ENCODE results near the gene SNX8. TPM values are rescaled to one million over a fixed set of nuclear protein-coding genes. Genes with fewer than 3 reads are reported as not detected.
"Not testable (repeated sequence)": the region's sequence is repeated elsewhere in the genome, so short reads cannot be mapped to it uniquely, and the experiment has no call there.

SNX8 gene
- total RNA-seq, 4 donors from 2014 or later, result 6.4 to 28.1 (median 24.8) TPM

DNA sequence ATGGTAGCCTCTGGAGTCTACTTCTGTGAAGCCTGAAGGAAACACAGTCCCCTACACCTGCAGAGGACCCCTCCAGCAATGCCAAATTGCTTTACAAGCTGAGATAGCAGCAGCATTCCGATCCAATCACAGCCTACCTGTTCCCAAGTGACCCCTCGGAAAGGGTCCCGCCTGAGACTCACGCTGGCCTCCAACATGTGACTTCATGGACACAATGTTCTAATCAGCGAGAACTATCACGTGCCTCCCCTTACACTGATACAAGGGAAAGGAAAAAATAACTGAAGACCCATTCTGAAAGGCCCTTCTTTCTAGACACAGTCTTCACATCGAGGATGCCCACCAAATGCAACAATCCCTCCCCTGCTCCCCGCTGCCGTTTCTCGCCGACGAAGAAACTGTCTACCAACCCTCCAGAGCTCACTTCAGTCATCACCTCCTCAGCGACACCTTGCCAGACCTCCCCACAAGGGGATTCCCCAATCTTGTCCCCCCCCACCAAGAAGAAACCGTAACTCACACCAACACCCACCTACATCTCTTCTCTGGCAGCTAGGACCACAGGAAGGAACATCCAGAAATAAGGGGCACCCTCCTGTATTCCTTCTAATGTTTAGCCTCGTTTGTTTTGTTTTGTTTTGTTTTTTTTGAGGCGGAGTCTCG is 1.8 kb downstream of the SNX8 start:
- Histone ChIP-seq H3K4me3 (no peak overlapping the region), H3K9me3 (no peaks in the 10 kb centered on the region), H3K27ac (no peak overlapping the region), H3K27me3 (no peaks in the 10 kb centered on the region), H3K36me3 (no peaks in the 10 kb centered on the region), H3K4me1 (no peaks in the 10 kb centered on the region)
- TF ChIP-seq POLR2A (IDR thresholded peaks at IDR 0.05) (no peak), CTCF (IDR thresholded peaks at IDR 0.05 in 4 of 5, conservative IDR thresholded peaks at IDR 0.05 in 1 of 5) (no peak)
- no peak for DNase-seq
- in situ Hi-C loops (cut with MboI; ENCODE audit: low sequenced_read_pairs in 4 of 4), result no loop called here
- no peak for ATAC-seq
- intact Hi-C loops (cut with DNase I; ENCODE audit: low total_unique reads), result loop anchor here (5.0 kb wide), 2 partner anchors 80 to 245 kb away; partner anchors contain the start of genes BRAT1, IQCE and MAD1L1

DNA sequence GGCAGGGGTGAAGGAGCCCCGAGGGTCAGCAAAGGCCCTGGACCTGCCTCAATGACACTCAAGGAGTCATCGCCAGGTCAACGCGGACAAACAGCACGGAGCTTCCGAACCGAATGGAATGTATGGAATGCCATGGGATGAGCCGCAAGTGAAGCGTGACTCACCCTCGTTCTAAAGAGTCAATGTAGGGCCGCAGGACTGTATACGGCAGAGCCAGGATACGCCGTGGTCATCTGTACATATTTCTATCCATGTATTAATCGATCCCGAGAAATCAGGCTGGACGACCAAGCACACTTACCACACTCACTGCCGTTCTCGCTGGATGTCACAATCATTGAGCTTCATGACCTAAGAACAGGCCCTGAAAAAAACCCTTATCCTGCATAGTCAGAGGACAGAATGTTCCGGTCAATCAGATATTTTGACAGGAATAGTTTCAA is 4.3 kb downstream of the SNX8 start:
- in situ Hi-C loops (cut with MboI; ENCODE audit: low sequenced_read_pairs in 4 of 4) (no loop called here), intact Hi-C loops (cut with DNase I; ENCODE audit: low total_unique reads) (loop anchor here (5.0 kb wide), 2 partner anchors 78 to 247 kb away; partner anchors contain the start of genes BRAT1, IQCE and MAD1L1)
- H3K27ac ChIP-seq, result no peak overlapping the region

GRCh38 chr7:2307690-2308107 is 6.5 kb downstream of the SNX8 start:
- ATAC-seq, result no peak
- in situ Hi-C loops (cut with MboI; ENCODE audit: low sequenced_read_pairs in 4 of 4), result no loop called here
- TF ChIP-seq POLR2A (IDR thresholded peaks at IDR 0.05), result no peak
- no peak for TF ChIP-seq CTCF (IDR thresholded peaks at IDR 0.05 in 4 of 5, conservative IDR thresholded peaks at IDR 0.05 in 1 of 5)
- H3K27ac ChIP-seq, result no peak overlapping the region
- H3K4me3 ChIP-seq, result no peak overlapping the region
- no peaks in the 10 kb centered on the region for H3K9me3 ChIP-seq
- H3K36me3 ChIP-seq, result no peaks in the 10 kb centered on the region
- DNase-seq, result no peak
- H3K4me1 ChIP-seq, result no peaks in the 10 kb centered on the region
- intact Hi-C loops (cut with DNase I; ENCODE audit: low total_unique reads), result no loop called here
- no peaks in the 10 kb centered on the region for H3K27me3 ChIP-seq

More for the DNA sequence above, 4.3 kb downstream of the SNX8 start:
- Histone ChIP-seq H3K9me3 (no peaks in the 10 kb centered on the region), H3K4me3 (no peak overlapping the region), H3K4me1 (no peaks in the 10 kb centered on the region), H3K36me3 (no peaks in the 10 kb centered on the region), H3K27me3 (no peaks in the 10 kb centered on the region)
- no peak for ATAC-seq
- TF ChIP-seq CTCF (IDR thresholded peaks at IDR 0.05 in 4 of 5, conservative IDR thresholded peaks at IDR 0.05 in 1 of 5) (no peak), POLR2A (IDR thresholded peaks at IDR 0.05) (no peak)
- DNase-seq, result no peak

GRCh38 chr7:2306688-2307087 is 7.6 kb downstream of the SNX8 start:
- no peaks in the 10 kb centered on the region for H3K27me3 ChIP-seq
- H3K9me3 ChIP-seq, result no peaks in the 10 kb centered on the region
- intact Hi-C loops (cut with DNase I; ENCODE audit: low total_unique reads), result no loop called here
- DNase-seq (no peak), ATAC-seq (no peak)
- H3K27ac ChIP-seq, result no peak overlapping the region
- TF ChIP-seq CTCF (IDR thresholded peaks at IDR 0.05 in 4 of 5, conservative IDR thresholded peaks at IDR 0.05 in 1 of 5) (no peak), POLR2A (IDR thresholded peaks at IDR 0.05) (no peak)
- no peaks in the 10 kb centered on the region for H3K4me1 ChIP-seq
- in situ Hi-C loops (cut with MboI; ENCODE audit: low sequenced_read_pairs in 4 of 4), result no loop called here
- H3K36me3 ChIP-seq, result no peaks in the 10 kb centered on the region
- H3K4me3 ChIP-seq, result no peak overlapping the region

DNA sequence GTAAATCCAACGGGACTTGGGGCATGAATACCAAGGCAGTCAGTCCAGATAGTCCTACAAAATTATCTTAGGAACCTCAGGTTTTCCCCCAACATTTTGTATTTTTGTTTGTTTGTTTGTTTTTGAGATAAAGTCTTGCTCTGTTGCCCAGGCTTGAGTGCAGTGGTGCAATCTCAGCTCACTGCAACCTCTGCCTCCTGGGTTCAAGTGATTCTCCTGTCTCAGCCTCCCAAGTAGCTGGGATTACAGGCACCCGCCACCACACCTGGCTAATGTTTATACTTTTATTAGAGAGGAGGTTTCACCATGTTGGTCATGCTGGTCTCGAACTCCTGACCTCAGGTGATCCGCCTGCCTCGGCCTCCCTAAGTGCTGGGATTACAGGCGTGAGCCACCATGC is 9.0 kb downstream of the SNX8 start:
- H3K4me3 ChIP-seq; in situ Hi-C loops (cut with MboI; ENCODE audit: low sequenced_read_pairs in 4 of 4); H3K27ac ChIP-seq; H3K27me3 ChIP-seq; H3K4me1 ChIP-seq; ATAC-seq; H3K9me3 ChIP-seq; DNase-seq; H3K36me3 ChIP-seq; intact Hi-C loops (cut with DNase I; ENCODE audit: low total_unique reads): not testable (repeated sequence)

- H3K9me3 ChIP-seq; ATAC-seq; in situ Hi-C loops (cut with MboI; ENCODE audit: low sequenced_read_pairs in 4 of 4); H3K36me3 ChIP-seq; H3K27ac ChIP-seq; intact Hi-C loops (cut with DNase I; ENCODE audit: low total_unique reads); DNase-seq; H3K4me3 ChIP-seq; H3K4me1 ChIP-seq; H3K27me3 ChIP-seq: not testable (repeated sequence)
Measured at GRCh38 chr7:2303520-2303919, 10.7 kb downstream of the SNX8 start.

GRCh38 chr7:2302743-2303397 is 11.4 kb downstream of the SNX8 start:
- intact Hi-C loops (cut with DNase I; ENCODE audit: low total_unique reads); H3K36me3 ChIP-seq; H3K4me3 ChIP-seq; in situ Hi-C loops (cut with MboI; ENCODE audit: low sequenced_read_pairs in 4 of 4); DNase-seq; H3K4me1 ChIP-seq; H3K9me3 ChIP-seq; H3K27ac ChIP-seq; ATAC-seq; H3K27me3 ChIP-seq: not testable (repeated sequence)
